Right lobe of liver (tissue), 4 donors: ENCODE data around the gene ITFG2.

Source experiments
- POLR2A ChIP-seq: fragments of 450-650 bp; IDR thresholded peaks from one replicate; pipeline ENCODE4 v1.6.1; 2017; ENCODE audit warnings: antibody characterized with exemption, mild to moderate bottlenecking
- TF ChIP-seq, protein P1 (sequence below), 4 donors: fragments of 200-600 bp in 3 of 4; fragments of 450-650 bp in 1 of 4; IDR thresholded peaks; one replicate each; pipeline versions ENCODE4 v1.5.1 to v1.8.0; 2016 to 2022; ENCODE audit warnings: antibody characterized with exemption in 4 of 4, mild to moderate bottlenecking in 2 of 4
- donor health status: DM: no; HTN: no; CAD: no.
- donor health status: DM: no; HTN: no; CAD: no.
- donor health status: DM: no; HTN: yes; CAD: no.

DNA sequence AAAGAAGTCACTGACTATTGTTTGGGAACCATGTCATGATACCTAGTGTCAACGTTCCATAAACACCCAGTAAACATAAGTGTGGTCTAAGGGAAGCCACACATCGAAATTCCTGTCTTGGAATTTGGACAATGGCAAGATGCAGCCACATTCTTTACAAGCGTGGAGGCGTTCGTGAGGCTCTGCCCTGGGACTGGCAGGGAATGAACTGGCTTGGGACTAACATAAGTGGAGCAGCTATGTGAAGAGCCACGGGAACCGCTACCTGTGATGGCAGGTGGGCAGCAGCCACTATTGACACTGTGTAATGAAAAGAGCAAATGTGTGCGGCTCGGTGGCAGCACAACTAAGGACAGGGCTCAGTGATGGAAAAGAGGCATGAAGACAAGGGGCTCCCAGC lies 32.3 kb downstream of the ITFG2 start:
- TF ChIP-seq, protein P1, sequence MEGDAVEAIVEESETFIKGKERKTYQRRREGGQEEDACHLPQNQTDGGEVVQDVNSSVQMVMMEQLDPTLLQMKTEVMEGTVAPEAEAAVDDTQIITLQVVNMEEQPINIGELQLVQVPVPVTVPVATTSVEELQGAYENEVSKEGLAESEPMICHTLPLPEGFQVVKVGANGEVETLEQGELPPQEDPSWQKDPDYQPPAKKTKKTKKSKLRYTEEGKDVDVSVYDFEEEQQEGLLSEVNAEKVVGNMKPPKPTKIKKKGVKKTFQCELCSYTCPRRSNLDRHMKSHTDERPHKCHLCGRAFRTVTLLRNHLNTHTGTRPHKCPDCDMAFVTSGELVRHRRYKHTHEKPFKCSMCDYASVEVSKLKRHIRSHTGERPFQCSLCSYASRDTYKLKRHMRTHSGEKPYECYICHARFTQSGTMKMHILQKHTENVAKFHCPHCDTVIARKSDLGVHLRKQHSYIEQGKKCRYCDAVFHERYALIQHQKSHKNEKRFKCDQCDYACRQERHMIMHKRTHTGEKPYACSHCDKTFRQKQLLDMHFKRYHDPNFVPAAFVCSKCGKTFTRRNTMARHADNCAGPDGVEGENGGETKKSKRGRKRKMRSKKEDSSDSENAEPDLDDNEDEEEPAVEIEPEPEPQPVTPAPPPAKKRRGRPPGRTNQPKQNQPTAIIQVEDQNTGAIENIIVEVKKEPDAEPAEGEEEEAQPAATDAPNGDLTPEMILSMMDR (IDR thresholded peaks at IDR 0.05), result no peak
- TF ChIP-seq POLR2A, result no peak
